ENCODE data around the gene SPO11.

The SPO11 gene

DNA sequence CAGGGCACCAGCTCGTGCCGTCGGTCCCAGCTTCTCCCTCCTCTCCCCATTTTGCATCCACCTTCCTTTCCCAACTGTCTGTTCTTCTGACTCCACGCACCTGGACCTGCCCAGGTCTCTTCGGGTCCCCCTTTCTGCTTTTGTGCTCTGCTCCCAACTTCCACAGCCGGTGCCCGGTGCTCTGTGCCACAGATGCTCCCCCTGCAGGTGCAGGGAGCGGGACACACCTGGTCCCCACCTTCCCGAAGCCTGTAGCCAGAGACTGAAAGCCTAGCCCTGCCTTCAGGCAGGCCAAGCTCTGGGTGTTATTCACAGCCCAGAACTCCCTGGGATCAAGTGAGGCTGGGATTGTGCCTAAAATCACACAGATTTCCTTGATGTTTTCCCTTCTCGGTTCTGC is 38.6 kb upstream of the SPO11 start:
- H3K4me1 ChIP-seq (ENCODE audit: control insufficient read depth, insufficient read depth, low read length) = peaks cover 14% of the 10 kb centered on the region

DNA sequence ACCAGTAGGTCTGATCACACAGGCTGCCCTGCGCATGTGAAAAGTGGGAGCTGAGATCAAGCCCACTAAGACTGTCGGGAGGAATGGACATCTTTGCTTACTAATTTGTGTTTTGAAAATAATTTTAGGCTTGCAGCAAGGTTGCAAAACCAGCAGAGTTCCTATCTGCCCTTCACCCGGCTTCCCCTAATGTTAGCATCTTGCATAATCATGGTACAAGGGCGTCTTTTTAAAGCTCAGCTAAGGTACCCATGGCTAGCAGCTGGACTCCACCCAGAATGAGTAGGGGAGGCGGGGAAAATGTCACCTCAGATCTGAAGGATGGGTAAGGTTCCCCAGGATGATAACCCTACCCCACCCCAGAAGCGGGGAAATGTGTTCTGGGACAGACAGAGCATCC is 37.9 kb upstream of the SPO11 start:
- Histone ChIP-seq H3K4me3 (ENCODE audit: low read length) (no peak overlapping the region), H3K9ac (ENCODE audit: low read length) (no peak overlapping the region), H3K27me3 (replicated peaks; ENCODE audit: control insufficient read depth, insufficient read depth, low read length) (peaks cover 68% of the 10 kb centered on the region), H3K4me1 (ENCODE audit: control insufficient read depth, insufficient read depth, low read length) (peaks cover 14% of the 10 kb centered on the region), H3K9me3 (ENCODE audit: control insufficient read depth, low read length) (peaks cover 7% of the 10 kb centered on the region), H3K36me3 (ENCODE audit: control insufficient read depth, insufficient read depth, low read length, severe bottlenecking) (no peaks in the 10 kb centered on the region)
- no peak for DNase-seq (ENCODE audit: low read depth)

More for the DNA sequence above, 38.6 kb upstream of the SPO11 start:
- peaks cover 75% of the 10 kb centered on the region for H3K27me3 ChIP-seq (replicated peaks; ENCODE audit: control insufficient read depth, insufficient read depth, low read length)
- H3K36me3 ChIP-seq (ENCODE audit: control insufficient read depth, insufficient read depth, low read length, severe bottlenecking) = no peaks in the 10 kb centered on the region
- H3K4me3 ChIP-seq (ENCODE audit: low read length) = no peak overlapping the region
- no peak for DNase-seq (ENCODE audit: low read depth)
- H3K9ac ChIP-seq (ENCODE audit: low read length) = no peak overlapping the region
- peaks cover 7% of the 10 kb centered on the region for H3K9me3 ChIP-seq (ENCODE audit: control insufficient read depth, low read length)

DNA sequence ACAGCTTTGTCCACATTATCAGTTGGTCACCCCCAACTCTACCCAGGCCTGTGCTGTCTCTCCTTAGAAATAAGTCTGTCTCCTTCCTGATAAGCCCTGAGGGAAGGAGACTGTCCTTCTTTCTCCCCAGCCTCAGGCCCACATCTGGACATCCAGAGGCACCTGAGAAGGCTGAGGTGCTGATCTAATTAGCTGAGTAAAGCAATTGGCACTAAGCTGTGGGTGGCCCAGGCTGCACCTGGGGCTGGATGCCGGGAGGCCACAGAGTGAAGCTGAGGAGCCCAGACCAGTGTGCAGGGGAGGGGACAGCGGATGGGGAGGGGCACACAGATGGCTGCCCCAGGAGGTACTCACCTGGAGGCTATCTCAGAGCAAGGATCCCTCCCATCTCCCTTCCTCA is 37.0 kb upstream of the SPO11 start:
- Histone ChIP-seq H3K36me3 (ENCODE audit: control insufficient read depth, insufficient read depth, low read length, severe bottlenecking) (no peaks in the 10 kb centered on the region), H3K4me3 (ENCODE audit: low read length) (no peak overlapping the region), H3K27me3 (replicated peaks; ENCODE audit: control insufficient read depth, insufficient read depth, low read length) (peaks cover 59% of the 10 kb centered on the region), H3K9ac (ENCODE audit: low read length) (no peak overlapping the region), H3K4me1 (ENCODE audit: control insufficient read depth, insufficient read depth, low read length) (peaks cover 14% of the 10 kb centered on the region), H3K9me3 (ENCODE audit: control insufficient read depth, low read length) (peaks cover 7% of the 10 kb centered on the region)
- DNase-seq (ENCODE audit: low read depth) = no peak

DNA sequence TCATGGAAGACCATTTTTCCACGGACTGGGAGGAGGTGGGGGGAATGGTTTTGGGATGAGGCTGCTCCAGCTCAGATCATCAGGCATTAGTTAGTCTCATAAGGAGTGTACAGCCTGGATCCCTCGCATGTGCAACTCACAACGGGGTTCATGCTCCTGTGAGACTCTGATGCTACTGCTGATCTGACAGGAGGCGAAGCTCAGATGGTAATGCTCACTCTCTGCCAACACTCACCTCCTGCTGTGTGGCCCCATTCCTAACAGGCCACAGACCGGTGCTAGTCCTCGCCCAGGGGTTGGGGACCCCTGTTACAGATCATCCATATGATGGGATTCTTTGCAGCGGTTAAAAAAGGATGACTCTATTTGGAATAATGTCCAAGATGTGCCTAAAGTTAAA is 35.6 kb upstream of the SPO11 start:
- H3K4me3 ChIP-seq (ENCODE audit: low read length) = no peak overlapping the region
- H3K9ac ChIP-seq (ENCODE audit: low read length) = no peak overlapping the region
- peaks cover 7% of the 10 kb centered on the region for H3K9me3 ChIP-seq (ENCODE audit: control insufficient read depth, low read length)
- H3K36me3 ChIP-seq (ENCODE audit: control insufficient read depth, insufficient read depth, low read length, severe bottlenecking) = no peaks in the 10 kb centered on the region
- H3K27me3 ChIP-seq (replicated peaks; ENCODE audit: control insufficient read depth, insufficient read depth, low read length) = peaks cover 50% of the 10 kb centered on the region
- no peak for DNase-seq (ENCODE audit: low read depth)
- H3K4me1 ChIP-seq (ENCODE audit: control insufficient read depth, insufficient read depth, low read length) = peaks cover 2% of the 10 kb centered on the region

DNA sequence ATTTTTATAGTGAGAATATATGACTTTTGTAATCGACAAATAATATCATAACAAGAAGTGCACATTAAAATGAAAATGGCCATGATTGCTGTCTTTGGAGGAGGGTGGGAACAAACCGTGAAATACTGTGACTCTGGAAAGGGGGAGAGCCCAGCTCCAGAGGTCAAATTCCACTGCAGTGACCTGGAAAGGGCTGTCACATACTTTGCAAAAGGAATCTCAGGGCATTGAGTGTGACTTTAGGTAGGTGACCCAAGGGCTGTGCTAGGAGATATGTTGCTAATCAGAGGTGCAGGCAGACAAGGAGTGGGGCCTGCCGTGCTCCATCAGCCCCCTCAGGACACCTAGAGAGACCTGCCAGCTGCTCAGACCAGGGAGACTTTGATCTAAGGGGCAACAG is 35.1 kb upstream of the SPO11 start:
- no peaks in the 10 kb centered on the region for H3K36me3 ChIP-seq (ENCODE audit: control insufficient read depth, insufficient read depth, low read length, severe bottlenecking)
- peaks cover 46% of the 10 kb centered on the region for H3K27me3 ChIP-seq (replicated peaks; ENCODE audit: control insufficient read depth, insufficient read depth, low read length)
- peaks cover 7% of the 10 kb centered on the region for H3K9me3 ChIP-seq (ENCODE audit: control insufficient read depth, low read length)
- no peak overlapping the region for H3K4me3 ChIP-seq (ENCODE audit: low read length)
- H3K9ac ChIP-seq (ENCODE audit: low read length) = no peak overlapping the region
- H3K4me1 ChIP-seq (ENCODE audit: control insufficient read depth, insufficient read depth, low read length) = no peaks in the 10 kb centered on the region
- no peak for DNase-seq (ENCODE audit: low read depth)

DNA sequence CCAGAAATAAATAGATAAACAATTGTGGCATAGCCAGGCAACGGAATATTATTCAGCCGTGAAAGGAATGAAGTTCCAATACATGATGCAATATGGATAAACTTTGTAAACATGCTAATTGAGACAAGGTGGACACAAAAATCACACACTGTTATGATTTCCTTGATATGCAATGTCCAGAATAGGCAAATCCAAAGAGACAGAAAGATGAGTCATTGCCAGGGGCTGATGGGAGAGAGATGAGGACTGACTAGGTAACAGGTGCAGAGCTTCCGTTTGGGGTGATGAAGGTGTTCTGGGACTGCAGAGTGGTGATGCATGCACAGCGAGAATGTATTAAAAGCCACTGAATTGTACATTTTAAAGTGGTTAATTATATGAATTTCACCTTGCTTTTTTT is 31.1 kb upstream of the SPO11 start:
- no peaks in the 10 kb centered on the region for H3K9me3 ChIP-seq (ENCODE audit: control insufficient read depth, low read length)

DNA sequence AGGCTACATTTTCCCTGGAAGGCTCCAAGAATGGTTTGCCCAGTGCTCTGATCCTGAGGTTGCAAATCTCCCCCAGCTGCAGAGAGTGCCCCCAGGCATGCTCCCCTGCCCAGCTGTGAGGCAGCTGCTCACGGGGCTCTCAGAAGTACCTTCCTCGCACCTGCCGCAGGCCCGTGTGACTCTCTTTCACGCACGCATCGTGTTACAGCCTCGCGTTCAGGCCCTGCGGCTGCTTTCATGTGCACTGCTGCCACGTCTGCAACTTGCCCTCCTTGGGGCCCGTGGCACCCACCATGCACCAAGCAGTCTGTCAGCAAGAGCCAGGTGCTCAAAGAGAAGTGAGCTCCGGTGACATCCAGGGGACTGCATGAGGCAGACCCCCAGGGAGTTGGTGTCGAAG is 28.6 kb upstream of the SPO11 start:
- DNase-seq (ENCODE audit: low read depth) = no peak
- Histone ChIP-seq H3K27me3 (replicated peaks; ENCODE audit: control insufficient read depth, insufficient read depth, low read length) (peaks cover 51% of the 10 kb centered on the region), H3K9ac (ENCODE audit: low read length) (no peak overlapping the region), H3K36me3 (ENCODE audit: control insufficient read depth, insufficient read depth, low read length, severe bottlenecking) (no peaks in the 10 kb centered on the region), H3K4me1 (ENCODE audit: control insufficient read depth, insufficient read depth, low read length) (no peaks in the 10 kb centered on the region), H3K4me3 (ENCODE audit: low read length) (no peak overlapping the region), H3K9me3 (ENCODE audit: control insufficient read depth, low read length) (no peaks in the 10 kb centered on the region)

More for the DNA sequence above, 31.1 kb upstream of the SPO11 start:
- Histone ChIP-seq H3K9ac (ENCODE audit: low read length) (no peak overlapping the region), H3K27me3 (replicated peaks; ENCODE audit: control insufficient read depth, insufficient read depth, low read length) (peaks cover 40% of the 10 kb centered on the region), H3K4me3 (ENCODE audit: low read length) (no peak overlapping the region), H3K4me1 (ENCODE audit: control insufficient read depth, insufficient read depth, low read length) (no peaks in the 10 kb centered on the region), H3K36me3 (ENCODE audit: control insufficient read depth, insufficient read depth, low read length, severe bottlenecking) (no peaks in the 10 kb centered on the region)
- DNase-seq (ENCODE audit: low read depth) = no peak

DNA sequence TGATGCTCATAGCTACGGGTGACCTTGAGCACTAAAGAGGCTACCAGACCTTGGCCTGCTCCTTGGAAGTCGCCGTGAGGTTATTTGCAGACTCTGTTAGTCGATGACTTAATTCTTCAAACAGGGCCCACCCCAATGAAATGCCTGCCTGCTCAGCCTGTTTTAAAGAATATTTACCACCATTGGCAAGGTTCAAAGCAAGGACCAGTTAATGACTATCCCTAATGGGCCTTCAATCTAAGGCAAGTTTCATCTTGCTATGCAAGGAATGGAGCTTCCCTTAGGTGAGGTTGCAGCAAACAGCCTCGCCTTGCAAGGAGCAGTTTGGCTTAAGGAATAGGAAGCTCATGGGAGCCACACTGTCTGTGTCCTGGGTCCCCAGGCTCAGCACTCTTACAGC is 22.9 kb upstream of the SPO11 start:
- H3K9me3 ChIP-seq (ENCODE audit: control insufficient read depth, low read length) = no peaks in the 10 kb centered on the region
- DNase-seq (ENCODE audit: low read depth) = no peak
- no peak overlapping the region for H3K4me3 ChIP-seq (ENCODE audit: low read length)
- no peaks in the 10 kb centered on the region for H3K4me1 ChIP-seq (ENCODE audit: control insufficient read depth, insufficient read depth, low read length)
- H3K36me3 ChIP-seq (ENCODE audit: control insufficient read depth, insufficient read depth, low read length, severe bottlenecking) = no peaks in the 10 kb centered on the region
- H3K27me3 ChIP-seq (replicated peaks; ENCODE audit: control insufficient read depth, insufficient read depth, low read length) = peaks cover 83% of the 10 kb centered on the region
- no peak overlapping the region for H3K9ac ChIP-seq (ENCODE audit: low read length)

DNA sequence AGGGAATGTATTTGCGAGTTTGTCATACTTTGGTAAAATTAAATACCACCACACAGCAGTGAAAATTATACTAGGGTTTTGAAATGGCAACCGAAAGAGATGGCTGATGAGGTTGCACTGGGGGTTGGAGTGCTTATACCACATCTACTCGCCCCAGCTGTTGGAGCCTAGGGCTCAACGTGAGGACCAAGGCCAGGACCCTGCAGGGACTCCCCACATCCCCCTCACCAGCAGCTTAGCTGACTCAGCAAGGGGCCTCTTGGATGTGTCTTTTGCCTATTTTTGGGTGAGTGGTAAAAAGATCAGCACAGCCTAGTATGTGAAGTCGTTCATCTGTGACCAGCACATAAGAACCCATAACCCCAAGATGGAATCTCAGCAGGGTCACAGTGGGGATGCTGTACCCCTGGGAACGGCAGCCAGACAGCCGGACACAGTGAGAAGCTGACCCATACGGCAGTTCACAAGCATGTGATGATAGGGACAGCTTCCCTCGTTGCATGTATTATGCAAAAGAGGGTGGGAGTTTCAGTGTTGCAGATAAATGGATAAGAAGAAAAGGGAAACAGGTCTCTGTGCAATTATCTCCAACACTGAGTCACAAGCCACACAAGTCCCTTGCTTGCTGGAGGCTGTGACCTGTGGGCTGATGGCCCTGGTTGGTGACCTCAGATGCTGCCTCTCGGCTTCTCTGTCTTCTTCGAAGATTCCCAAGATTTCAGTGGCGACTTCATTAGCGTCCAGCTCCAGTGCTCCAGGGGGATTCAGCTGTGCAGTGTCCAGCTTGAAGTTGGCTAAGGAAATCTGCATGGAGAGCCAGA is 20.9 kb upstream of the SPO11 start:
- Histone ChIP-seq H3K27me3 (replicated peaks; ENCODE audit: control insufficient read depth, insufficient read depth, low read length) (peaks cover 86% of the 10 kb centered on the region), H3K9ac (ENCODE audit: low read length) (no peak overlapping the region), H3K4me3 (ENCODE audit: low read length) (no peak overlapping the region), H3K4me1 (ENCODE audit: control insufficient read depth, insufficient read depth, low read length) (no peaks in the 10 kb centered on the region), H3K36me3 (ENCODE audit: control insufficient read depth, insufficient read depth, low read length, severe bottlenecking) (no peaks in the 10 kb centered on the region), H3K9me3 (ENCODE audit: control insufficient read depth, low read length) (no peaks in the 10 kb centered on the region)
- no peak for DNase-seq (ENCODE audit: low read depth)

DNA sequence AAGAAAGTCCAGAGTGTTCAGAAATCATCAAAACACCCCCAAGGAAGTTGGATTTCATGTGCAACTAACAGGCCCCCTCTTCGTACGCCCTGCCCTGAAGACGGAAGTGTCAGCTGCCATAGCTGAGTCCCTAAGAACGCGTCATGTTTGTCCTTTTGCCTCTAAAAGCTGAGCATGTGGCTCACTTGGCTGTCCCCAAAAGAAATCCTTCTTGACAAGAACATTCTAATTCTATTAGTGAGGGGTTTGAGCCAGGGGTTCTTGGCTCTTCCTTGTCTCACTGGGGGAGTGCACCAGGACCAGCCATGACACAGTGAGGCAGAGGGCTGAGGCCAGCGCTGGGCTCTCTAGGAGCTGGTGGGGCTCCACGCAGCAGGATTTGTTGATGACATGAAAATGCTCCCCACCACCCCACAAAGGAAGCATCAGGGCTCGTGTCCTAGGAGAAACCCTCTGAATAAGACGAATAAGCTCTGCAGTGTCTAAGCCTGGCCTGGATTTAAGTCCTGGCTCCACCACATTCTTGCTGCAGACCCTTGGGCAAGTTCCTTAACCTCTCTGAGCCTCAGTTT is 20.0 kb upstream of the SPO11 start:
- Histone ChIP-seq H3K27me3 (replicated peaks; ENCODE audit: control insufficient read depth, insufficient read depth, low read length) (peaks cover 80% of the 10 kb centered on the region), H3K4me1 (ENCODE audit: control insufficient read depth, insufficient read depth, low read length) (peaks cover 4% of the 10 kb centered on the region)
- DNase-seq (ENCODE audit: low read depth) = no peak

DNA sequence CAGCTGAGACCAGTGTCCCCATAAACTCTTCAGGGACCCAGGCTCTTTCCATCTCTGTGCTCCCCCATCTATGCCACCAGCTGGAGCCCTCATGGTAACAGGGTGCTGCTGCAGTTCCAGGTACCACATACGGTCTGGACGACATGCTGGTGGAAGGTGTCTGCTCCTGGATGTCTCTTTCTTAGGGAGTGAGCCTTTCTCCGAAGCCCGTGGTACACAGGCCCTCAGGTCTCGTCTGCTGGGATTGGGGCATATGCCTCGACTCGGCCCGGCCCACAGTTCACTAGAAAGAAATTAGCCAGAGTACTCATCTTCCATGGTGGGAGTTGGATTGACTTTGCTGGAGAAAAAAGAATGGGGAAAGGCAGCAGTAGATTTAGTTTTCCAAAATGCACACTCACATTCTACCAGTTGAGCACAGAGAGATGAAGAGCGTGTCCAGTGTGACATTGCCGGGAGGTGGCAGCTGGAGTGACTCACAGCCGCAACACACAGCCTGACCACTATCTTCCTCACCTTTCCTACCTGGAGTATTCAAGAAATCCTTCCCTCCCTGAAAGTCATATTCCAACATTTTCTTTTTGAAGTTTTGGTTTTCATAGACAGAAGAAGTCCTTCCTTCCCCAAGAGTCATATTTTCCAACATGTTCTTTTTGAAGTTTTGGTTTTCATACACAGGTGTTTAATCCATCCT is 18.6 kb upstream of the SPO11 start:
- Histone ChIP-seq H3K4me3 (ENCODE audit: low read length) (no peak overlapping the region), H3K9ac (ENCODE audit: low read length) (no peak overlapping the region), H3K27me3 (replicated peaks; ENCODE audit: control insufficient read depth, insufficient read depth, low read length) (peaks cover 70% of the 10 kb centered on the region), H3K36me3 (ENCODE audit: control insufficient read depth, insufficient read depth, low read length, severe bottlenecking) (no peaks in the 10 kb centered on the region), H3K4me1 (ENCODE audit: control insufficient read depth, insufficient read depth, low read length) (peaks cover 8% of the 10 kb centered on the region), H3K9me3 (ENCODE audit: control insufficient read depth, low read length) (no peaks in the 10 kb centered on the region)
- DNase-seq (ENCODE audit: low read depth) = no peak

More for the DNA sequence above, 20.0 kb upstream of the SPO11 start:
- Histone ChIP-seq H3K4me3 (ENCODE audit: low read length) (no peak overlapping the region), H3K9ac (ENCODE audit: low read length) (no peak overlapping the region), H3K36me3 (ENCODE audit: control insufficient read depth, insufficient read depth, low read length, severe bottlenecking) (no peaks in the 10 kb centered on the region), H3K9me3 (ENCODE audit: control insufficient read depth, low read length) (no peaks in the 10 kb centered on the region)
